SU-DHL-6 (cell line): ENCODE measurements around the gene CGB1.
A peak's percentile ranks its signal among the peaks of the same experiment; 100 is the strongest.
"Not testable (repeated sequence)": the region's sequence is repeated elsewhere in the genome, so short reads cannot be mapped to it uniquely, and the experiment has no call there.

ENCODE experiments used
- H2AFZ ChIP-seq: fragments of 200-600 bp; sonication (generic); 2 replicates; pipeline ENCODE4 v1.6.1; 2014; ENCODE audit warnings: low read depth, mild to moderate bottlenecking, moderate library complexity, mixed read lengths, antibody characterized with exemption, low read length; ENCODE audit not compliant: severe bottlenecking
- H3F3A ChIP-seq: fragments of 200-600 bp; shearing (Covaris generic); 2 replicates; pipeline ENCODE4 v1.6.0; 2016; ENCODE audit warnings: antibody characterized with exemption, mild to moderate bottlenecking; ENCODE audit not compliant: insufficient read depth
- H3K27ac ChIP-seq: fragments of 200-600 bp; sonication (generic); 2 replicates; pipeline ENCODE4 v1.5.1; 2016; ENCODE audit warnings: low read depth, mild to moderate bottlenecking, low read length, moderate library complexity, mixed read lengths
- H3K27me3 ChIP-seq: fragments of 200-600 bp; sonication (generic), shearing (Covaris generic); 2 replicates; pipeline ENCODE4 v1.6.0; 2014; ENCODE audit warnings: mild to moderate bottlenecking, low read length
- H3K36me3 ChIP-seq: fragments of 200-600 bp; sonication (generic); 2 replicates; pipeline ENCODE4 v1.6.1; 2014; ENCODE audit warnings: mild to moderate bottlenecking, low read length, mixed read lengths
- H3K4me2 ChIP-seq: fragments of 300-600, 200-600 bp; shearing (Covaris generic), sonication (generic); 2 replicates; pipeline ENCODE4 v1.6.0; 2014; ENCODE audit warnings: low read length, low read depth, mild to moderate bottlenecking; ENCODE audit not compliant: poor library complexity, severe bottlenecking
- H3K4me3 ChIP-seq: fragments of 200-600 bp; sonication (generic); 2 replicates; pipeline ENCODE4 v1.5.1; 2014; ENCODE audit warnings: antibody characterized with exemption, low read length, mild to moderate bottlenecking, mixed read lengths; ENCODE audit not compliant: insufficient read depth, poor library complexity, severe bottlenecking
- H3K79me2 ChIP-seq: fragments of 200-600 bp; sonication (generic); 2 replicates; pipeline ENCODE4 v1.6.1; 2014; ENCODE audit warnings: mild to moderate bottlenecking, low read length, moderate library complexity; ENCODE audit not compliant: insufficient read depth
- H3K9ac ChIP-seq: fragments of 200-600 bp; sonication (generic); 2 replicates; pipeline ENCODE4 v1.7.0; 2014; ENCODE audit warnings: mild to moderate bottlenecking, low read length
- H3K9me2 ChIP-seq: fragments of 200-600 bp; sonication (generic); replicated peaks from 2 replicates; pipeline ENCODE4 v1.6.1; 2014; ENCODE audit warnings: low read length; ENCODE audit not compliant: insufficient read depth
- H3K9me3 ChIP-seq: fragments of 200-600 bp; sonication (generic); 2 replicates; pipeline ENCODE4 v1.6.1; 2014; ENCODE audit warnings: low read length, mixed read lengths; ENCODE audit not compliant: insufficient read depth
- H4K20me1 ChIP-seq: fragments of 200-600 bp; sonication (generic); 2 replicates; pipeline ENCODE4 v1.6.1; 2014; ENCODE audit warnings: low read depth, mild to moderate bottlenecking, antibody characterized with exemption, low read length, moderate library complexity, mixed read lengths
- CTCF ChIP-seq: fragments of 200-600 bp; sonication (generic); IDR thresholded peaks from one replicate; pipeline ENCODE4 v1.5.1; 2017; ENCODE audit warnings: antibody characterized with exemption, mild to moderate bottlenecking, low read length, moderate library complexity; ENCODE audit not compliant: insufficient read depth, poor library complexity, severe bottlenecking
- EZH2phosphoT487 ChIP-seq: fragments of 200-600 bp; sonication (generic), shearing (Covaris generic); conservative IDR thresholded peaks from 2 replicates; pipeline ENCODE4 v1.6.1; 2018; ENCODE audit warnings: mild to moderate bottlenecking, antibody characterized with exemption, low read length, moderate library complexity, mixed read lengths

The CGB1 gene

GRCh38 chr19:49056101-49056901 lies 19.6 kb upstream of the CGB1 start:
- no peaks in the 10 kb centered on the region for H3K27me3 ChIP-seq
- TF ChIP-seq EZH2phosphoT487 (no peak), CTCF (no peak)
- H3K9me3 ChIP-seq = no peaks in the 10 kb centered on the region
- 0 out of 2 replicates have a peak overlapping the region, but pooled peaks have one; percentile 21 for H3K9ac ChIP-seq
- no peaks in the 10 kb centered on the region for H3F3A ChIP-seq
- peak overlapping the region; percentile 65 for H3K4me2 ChIP-seq
- H4K20me1 ChIP-seq = no peaks in the 10 kb centered on the region
- H3K79me2 ChIP-seq = no peaks in the 10 kb centered on the region
- H3K36me3 ChIP-seq = no peaks in the 10 kb centered on the region
- H3K4me3 ChIP-seq = peak overlapping the region; percentile 45
- H3K27ac ChIP-seq = no peak overlapping the region
- peak overlapping the region; percentile 98 for H2AFZ ChIP-seq
- H3K9me2 ChIP-seq = no peaks in the 10 kb centered on the region

GRCh38 chr19:49050376-49051033 lies 13.8 kb upstream of the CGB1 start:
- H2AFZ ChIP-seq, H3K79me2 ChIP-seq, H3K9me2 ChIP-seq, H3K27ac ChIP-seq, H3K4me2 ChIP-seq, H3K36me3 ChIP-seq, H3K9me3 ChIP-seq, H4K20me1 ChIP-seq, H3K9ac ChIP-seq, H3K4me3 ChIP-seq, H3F3A ChIP-seq, H3K27me3 ChIP-seq: not testable (repeated sequence)

GRCh38 chr19:49049834-49050233 lies 13.1 kb upstream of the CGB1 start:
- not testable (repeated sequence) for H3K9ac ChIP-seq, H3K4me2 ChIP-seq, H3K27ac ChIP-seq, H3K9me3 ChIP-seq, H3K36me3 ChIP-seq, H3K9me2 ChIP-seq, H3K27me3 ChIP-seq, H2AFZ ChIP-seq, H3K79me2 ChIP-seq, H3F3A ChIP-seq, H3K4me3 ChIP-seq, H4K20me1 ChIP-seq

- H4K20me1 ChIP-seq, H3K9ac ChIP-seq, H3K36me3 ChIP-seq, H2AFZ ChIP-seq, H3K9me3 ChIP-seq, H3K79me2 ChIP-seq, H3K27me3 ChIP-seq, H3K4me3 ChIP-seq, H3K9me2 ChIP-seq, H3K4me2 ChIP-seq, H3F3A ChIP-seq, H3K27ac ChIP-seq: not testable (repeated sequence)
Observed at GRCh38 chr19:49049011-49049410, 12.3 kb upstream of the CGB1 start, which contains the start of gene CGB8. Gene CGB8 (minus strand): TSS chr19:49049111. CDS start chr19:49048739, 372 bp downstream.

GRCh38 chr19:49043548-49043947 lies 6.9 kb upstream of the CGB1 start, which contains the start of gene CGB5:
Gene CGB5 (plus strand): TSS chr19:49043848. CDS start chr19:49044210, 362 bp downstream.
- H3K79me2 ChIP-seq, H2AFZ ChIP-seq, H3K9me2 ChIP-seq, H3K4me2 ChIP-seq, H3K9me3 ChIP-seq, H3K9ac ChIP-seq, H3K27me3 ChIP-seq, H3K36me3 ChIP-seq, H3K4me3 ChIP-seq, H3F3A ChIP-seq, H3K27ac ChIP-seq, H4K20me1 ChIP-seq: not testable (repeated sequence)

GRCh38 chr19:49042666-49043065 lies 6.0 kb upstream of the CGB1 start:
- H3K9ac ChIP-seq, H3K27me3 ChIP-seq, H3K4me3 ChIP-seq, H3K79me2 ChIP-seq, H3K4me2 ChIP-seq, H2AFZ ChIP-seq, H3F3A ChIP-seq, H4K20me1 ChIP-seq, H3K36me3 ChIP-seq, H3K9me2 ChIP-seq, H3K27ac ChIP-seq, H3K9me3 ChIP-seq: not testable (repeated sequence)
